Daoy (cell line): ENCODE results near the gene TRIM63. TPM values are rescaled to one million over a fixed set of nuclear protein-coding genes. Genes with fewer than 3 reads are reported as not detected.
"Not testable (repeated sequence)": the region's sequence is repeated elsewhere in the genome, so short reads cannot be mapped to it uniquely, and the experiment has no call there.

Experiments used
- DNase-seq: peaks from one replicate; pipeline ENCODE4 v3.0.0-alpha.2; 2015; ENCODE audit warnings: low read depth
- total RNA-seq: library from RNA; depleted of rRNA; stranded (reverse); fragments of >200 nt; shearing (Covaris generic); gene quantifications from 2 replicates; pipeline ENCODE4 v1.2.3, GENCODE V29; 2014; rRNA removed

The TRIM63 gene
- not detected in 2 replicates for total RNA-seq

DNA sequence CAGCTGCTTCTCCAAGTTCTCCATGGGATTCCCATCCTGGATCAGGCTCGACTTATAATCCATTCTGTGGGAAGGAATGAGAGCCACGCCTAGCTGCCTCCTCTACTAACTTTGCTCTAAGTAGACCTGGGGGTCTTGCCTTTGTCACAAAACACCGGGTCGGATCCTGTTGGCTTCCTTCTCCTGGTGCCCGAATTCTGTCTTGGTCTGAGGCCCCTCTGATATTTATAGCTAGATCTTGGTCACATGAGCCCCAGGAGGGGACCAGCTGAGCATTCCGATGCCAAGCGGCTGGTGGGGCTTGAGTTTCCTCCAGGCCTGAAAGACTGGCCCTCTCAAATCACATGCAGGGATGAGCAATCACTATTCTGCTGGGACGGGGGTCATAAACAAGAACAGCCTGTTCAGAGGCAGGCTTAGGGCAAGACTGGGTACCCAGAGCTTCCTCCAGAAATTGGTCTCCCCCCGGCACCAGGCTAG is at the start of gene TRIM63:
Gene TRIM63 (minus strand): TSS at position 199 of the 480 bp plus-strand sequence. CDS start 136 bp downstream, at position 63.
- DNase-seq: no peak

DNA sequence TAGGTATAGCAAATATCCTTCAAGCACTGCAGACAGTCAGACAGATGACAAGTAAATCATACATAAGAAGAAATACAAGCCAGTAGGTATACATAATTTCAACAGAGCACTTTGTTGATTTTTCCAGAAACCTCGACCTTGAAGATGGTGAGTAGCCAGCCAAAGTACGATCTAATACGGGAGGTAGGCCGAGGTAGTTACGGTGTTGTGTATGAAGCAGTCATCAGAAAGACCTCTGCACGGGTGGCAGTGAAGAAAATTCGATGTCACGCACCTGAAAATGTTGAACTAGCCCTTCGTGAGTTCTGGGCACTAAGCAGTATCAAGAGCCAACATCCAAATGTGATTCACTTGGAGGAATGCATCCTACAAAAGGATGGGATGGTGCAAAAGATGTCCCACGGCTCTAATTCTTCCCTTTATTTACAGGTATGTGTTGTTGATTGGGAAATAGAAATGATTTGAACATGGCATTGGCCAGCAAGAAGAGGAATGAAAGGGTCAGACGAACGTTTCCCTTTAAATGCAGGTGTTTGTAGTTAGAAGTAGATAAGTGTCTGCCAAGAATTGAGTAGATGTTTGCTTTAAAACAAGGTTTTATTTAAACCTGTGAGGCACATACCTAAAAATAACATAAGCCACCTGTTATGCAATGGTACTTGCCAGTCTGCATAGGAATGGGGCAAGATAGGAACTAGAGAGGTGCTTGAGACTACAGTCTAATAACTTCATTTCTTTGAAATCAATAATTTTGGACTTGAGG is 46.9 kb upstream of the TRIM63 start:
- no peak for DNase-seq

DNA sequence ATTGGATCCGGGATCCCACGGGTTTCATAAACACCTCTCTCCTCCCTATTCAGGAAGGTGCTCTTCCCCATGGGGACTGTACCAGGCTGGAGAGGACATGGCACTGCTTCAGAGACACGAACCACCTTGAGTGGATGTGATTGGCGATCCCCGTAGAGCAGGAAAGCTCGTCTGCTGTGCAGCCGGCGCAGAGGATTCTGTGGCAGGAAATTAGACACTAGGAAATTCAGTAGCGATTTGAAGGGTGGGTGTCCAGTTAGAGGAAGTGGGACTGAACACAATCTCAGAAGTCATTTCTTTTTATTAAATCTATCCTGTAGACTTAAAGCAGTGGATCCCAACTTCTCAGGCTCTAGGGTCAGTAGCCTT is 45.0 kb upstream of the TRIM63 start:
- no peak for DNase-seq

DNA sequence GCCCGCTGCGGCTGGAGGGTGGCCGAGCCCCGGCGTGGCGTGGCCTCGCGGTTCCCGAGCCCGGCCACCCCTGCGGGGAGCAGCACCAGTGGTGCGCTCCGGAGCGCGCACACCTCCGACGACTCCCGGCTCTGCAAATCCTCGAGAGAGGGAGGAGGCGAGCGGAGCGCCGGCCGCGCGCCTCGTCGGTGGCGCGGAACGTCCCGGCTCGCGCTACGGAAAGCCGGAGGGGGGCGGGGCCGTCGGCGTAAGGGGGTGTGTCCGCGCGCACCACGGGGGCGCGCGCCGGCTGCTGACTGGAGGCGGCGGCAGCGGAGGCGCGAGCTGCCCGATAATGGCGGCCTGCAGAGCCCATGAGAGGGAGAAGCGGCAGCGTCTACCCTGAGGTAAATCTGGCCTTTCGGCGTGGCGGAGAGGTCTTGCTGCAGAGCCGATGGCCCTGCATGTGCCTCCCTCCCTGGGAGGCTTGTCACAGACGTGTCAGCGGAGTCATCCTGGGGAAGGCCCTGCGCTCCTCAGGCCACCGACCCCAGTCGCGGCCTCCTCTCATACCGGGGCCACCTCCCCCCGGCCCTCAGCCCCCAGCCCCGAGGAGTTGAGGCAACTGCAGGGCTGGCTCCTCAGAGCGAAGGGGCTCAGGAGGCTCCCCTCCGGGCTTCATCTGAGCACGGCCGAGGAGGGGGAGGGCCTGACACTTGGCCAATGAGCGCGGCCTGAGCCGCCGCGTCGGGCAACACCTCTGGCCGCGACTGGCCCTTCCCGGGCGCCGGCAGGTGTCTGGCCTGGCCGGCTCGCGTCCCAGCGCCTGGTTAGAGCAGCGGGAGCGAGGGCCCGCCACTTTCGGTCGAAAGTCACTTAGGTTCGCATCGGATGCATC is 44.3 kb upstream of the TRIM63 start, which contains the start of gene PDIK1L:
Gene PDIK1L (plus strand): TSS at position 295 of the 877 bp plus-strand sequence. CDS start 2,485 bp downstream, outside the sequence.
- peak; percentile 97 for DNase-seq

DNA sequence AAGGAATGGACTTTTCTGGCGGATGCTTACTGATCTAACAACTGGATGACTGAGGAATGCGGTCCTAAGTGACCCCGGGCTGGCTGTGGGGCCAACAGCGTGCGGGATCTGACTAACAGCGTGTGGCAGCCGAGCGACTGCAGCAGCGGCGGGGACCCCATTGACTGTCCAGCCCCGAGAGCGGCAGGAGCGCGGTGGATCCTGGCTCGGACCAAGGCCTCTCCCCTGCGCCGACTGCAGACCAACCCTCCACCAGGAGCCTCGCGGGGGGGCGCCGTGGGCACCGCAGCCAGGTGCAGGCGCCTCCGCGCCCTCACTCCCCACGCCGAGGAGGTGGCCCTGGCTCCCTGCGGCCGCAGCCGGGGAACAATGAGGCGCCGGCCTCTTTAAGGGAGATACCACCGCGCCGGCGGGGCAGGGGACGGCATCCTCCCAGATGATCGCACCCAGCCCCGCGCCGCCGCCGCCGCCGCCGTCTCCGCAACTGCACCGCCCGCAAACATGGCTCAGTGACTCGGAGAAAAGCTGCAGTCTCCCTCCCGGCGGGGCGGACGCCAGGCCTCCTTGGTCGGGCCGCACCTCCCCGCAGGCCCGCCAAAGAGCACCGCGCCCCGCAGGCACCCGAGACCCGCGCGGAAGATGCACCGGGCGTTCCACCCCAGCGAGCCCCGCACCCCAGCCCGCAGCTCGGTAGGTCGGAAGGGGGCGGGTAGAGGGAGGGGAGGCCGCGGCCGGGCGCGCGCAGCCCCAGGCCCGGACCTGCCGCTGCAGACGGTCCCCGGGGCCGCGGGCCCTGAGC is 43.5 kb upstream of the TRIM63 start:
- DNase-seq: peak; percentile 79

DNA sequence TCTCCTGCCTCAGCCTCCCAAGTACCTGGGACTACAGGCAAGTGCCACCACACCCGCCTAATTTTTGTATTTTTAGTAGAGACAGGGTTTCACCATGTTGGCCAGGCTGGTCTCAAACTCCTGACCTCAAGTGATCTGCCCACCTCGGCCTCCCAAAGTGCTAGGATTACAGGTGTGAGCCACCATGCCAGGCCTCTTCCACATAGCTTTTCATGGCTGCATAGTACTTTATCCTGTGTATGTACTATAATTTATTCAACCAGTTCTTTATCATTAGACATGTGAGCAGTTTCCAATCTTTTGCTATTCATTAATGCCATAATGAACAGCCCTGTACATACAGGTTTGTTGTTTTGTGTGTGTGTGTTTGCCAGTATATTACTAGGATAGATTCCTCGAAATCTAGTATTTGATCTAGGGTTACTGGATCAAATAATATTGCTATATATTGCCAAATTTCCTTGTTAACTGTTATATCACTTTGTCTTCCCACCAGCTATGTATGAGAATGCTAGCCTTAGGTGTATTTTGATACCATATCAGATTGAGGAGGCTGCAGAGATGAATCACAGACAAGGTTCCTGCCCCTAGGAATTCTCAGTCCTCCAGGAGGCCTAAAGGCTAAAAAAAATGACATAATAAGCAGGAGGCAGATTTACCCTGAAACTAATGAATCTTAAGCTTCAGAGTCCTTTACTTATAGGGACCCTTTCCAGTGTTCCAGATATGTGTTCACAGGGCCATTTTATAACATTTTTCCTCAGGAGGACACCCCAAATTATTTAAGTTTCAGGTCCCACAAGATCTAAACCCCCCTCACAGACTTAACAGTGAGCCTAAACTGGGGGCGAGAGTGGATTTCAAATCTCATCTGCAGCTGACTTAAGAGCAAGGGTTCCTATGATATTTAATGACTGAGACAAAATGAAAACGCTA is 42.1 kb upstream of the TRIM63 start:
- no peak for DNase-seq

DNA sequence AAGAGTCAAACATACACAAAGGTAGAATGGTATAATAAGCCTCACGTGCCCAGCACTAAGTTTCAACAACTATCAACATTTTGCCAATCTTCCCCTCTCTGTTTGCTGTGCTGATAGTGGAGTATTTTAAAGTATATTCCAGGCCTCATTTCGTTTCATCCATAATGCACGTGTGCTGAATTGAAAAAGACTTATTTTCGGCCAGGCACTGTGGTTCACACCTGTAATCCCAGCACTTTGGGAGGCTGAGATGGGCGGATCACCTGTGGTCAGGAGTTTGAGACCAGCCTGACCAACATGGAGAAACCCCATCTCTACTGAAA is 37.8 kb upstream of the TRIM63 start:
- DNase-seq: not testable (repeated sequence)

DNA sequence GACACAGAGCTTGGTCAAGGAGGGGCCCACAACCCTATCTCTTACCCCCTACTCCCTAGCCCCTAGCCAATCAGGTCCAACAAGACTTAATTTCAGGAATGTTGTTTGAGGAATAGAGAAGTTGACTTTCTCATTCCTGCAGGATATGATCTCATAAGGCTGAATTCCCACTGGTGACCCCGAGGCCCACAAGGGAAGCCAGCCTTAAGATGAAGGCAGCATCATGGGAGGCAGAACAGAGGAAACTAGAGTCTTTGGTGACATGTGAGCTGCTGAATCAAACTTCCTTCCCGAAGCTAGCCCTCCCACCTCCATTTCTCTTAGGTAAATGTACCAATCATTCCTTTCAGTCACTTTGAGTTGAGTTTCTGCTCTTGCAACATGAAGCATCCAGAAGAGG is 35.1 kb upstream of the TRIM63 start:
- DNase-seq: no peak

DNA sequence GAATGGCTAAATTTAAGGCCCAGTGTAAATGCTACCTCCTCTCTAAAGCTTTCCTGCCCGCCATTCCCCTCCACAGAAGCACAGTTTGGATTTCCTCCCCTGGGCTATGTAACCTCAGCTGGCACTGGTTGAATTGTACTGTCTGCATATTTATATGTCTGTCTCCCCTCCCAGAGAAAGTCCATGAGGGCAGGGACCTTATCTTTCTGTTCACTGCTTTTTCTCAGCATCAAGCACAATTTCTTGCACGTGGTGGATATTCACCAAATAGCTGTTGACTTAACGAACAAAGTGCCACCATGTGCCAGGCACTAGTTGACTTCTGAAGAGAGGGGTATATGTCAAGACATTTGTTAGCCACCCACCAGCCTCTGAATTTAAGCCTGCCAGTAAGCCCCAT is 34.7 kb upstream of the TRIM63 start:
- DNase-seq: no peak

DNA sequence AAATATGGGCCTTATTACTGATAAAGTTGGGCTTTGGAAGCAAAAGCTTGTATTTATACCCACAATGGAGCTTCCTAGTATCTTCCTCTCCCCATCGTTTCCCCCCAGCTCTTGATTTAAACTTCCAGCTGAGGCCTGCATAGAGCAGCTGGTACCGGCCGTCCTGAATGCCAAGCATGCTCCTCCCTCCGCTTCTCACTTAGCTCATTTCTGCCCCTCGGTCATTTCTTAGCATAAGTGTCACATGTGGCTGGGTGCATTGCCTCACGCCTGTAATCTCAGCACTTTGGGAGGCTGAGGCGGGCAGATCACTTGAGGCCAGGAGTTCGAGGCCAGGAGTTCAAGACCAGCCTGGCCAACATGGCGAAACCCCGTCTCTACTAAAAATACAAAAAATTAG is 32.8 kb upstream of the TRIM63 start:
- not testable (repeated sequence) for DNase-seq

DNA sequence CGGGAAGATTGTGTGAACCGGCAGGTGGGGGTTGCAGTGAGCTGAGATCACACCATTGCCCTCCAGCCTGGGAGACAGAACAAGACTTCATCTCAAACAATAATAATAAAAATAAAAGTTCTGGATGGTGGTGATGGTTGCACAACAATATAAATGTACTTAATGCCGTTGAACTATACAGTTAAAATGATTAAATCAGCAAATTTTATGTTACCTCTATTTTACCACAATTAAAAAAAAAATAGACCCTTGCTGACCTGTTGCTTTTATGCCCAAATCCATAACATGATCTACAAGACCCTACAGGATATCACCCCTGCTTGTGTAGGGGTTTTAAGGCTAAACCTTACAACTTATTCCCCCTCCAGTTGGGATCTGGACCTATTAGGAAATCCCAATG is 32.4 kb upstream of the TRIM63 start:
- DNase-seq: no peak

DNA sequence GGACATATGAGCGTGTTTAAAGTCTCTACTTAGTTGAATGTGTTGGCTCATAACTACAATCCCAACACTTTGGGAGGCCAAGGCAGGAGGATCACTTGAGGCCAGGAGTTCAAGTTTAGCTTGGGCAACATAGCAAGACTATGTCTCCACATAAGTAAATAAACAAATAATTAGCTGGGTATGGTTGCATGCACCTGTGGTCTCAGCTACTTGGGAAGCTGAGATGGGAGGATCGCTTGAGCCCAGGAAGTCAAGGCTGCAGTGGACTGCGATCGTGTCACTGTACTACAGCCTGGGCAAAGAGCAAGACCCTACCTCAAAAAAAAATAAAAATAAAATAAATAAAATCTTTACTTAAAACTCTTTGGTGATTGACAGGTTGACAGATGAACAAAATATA is 31.2 kb upstream of the TRIM63 start:
- DNase-seq: no peak

DNA sequence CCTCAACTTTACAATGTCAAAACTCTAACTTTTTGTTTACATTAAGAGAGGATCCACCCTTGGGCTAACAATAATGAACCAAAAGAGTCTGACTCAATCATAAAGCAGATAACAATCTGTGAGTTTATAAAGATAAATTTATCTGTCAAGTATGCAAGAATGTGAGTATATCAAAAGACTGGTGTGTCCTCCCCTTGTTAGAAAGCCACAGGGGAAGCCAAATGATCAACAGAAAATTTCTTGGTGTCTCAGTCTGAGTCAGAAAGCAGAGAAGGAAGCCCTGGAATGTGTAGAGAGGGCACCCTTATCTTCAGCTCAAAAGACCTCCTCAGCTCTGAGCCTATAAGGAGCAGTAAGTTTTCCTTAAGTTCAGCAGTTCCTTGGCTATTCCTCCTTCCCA is 30.3 kb upstream of the TRIM63 start:
- DNase-seq: peak; percentile 73

DNA sequence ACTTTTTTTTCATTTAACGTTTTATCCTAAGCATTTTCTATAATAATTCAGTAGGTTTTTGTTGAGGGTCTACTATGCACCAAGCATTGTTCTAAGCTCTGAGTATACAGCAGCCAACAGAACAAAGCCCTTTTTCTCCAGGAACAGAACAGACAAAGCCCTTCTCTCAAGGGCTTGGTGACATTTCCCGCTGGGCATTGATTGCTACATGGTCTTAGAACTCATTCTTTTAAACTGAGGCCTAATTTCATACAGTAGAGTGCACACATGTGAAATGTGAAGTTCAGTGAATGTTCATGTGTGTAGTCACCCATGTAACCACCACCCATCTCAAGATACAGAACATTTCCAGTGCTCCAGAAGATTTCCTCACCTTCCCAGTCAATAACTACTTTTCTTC is 29.0 kb upstream of the TRIM63 start:
- DNase-seq: no peak

DNA sequence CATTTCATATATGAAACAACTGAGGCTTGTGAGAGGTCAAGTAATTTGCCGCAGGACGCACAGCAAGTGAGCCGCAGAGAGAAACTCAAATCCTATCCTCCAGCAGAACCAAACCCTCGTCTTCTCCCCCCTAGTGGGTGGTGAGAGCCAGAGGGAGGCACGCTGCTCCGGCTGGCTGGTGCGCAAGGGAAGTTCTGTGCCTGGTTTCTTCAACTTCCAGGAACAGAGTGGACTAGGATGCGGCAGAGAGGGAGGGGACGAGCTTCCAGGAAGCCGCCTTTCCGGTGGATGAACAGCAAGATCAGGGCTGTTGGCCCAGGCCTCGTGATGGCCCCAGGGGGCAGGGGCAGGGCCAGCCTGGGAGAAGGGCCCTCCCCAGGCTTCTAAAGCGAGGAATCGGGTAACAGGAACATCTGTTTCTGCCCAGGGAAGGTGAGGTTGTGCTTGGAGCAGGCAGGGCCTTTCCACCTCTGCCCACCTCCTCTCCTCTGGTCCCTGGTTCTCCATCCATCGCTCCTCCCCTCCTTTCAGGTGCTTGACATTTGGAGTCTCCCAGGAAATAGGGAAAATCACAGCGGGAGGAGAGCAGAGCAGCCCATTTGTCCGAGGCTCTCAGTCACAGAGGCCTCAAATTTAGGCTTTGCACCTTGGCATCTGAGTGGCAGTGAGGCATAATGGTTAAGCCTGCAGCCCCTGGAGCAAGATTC is 27.4 kb upstream of the TRIM63 start:
- DNase-seq: peak; percentile 63

DNA sequence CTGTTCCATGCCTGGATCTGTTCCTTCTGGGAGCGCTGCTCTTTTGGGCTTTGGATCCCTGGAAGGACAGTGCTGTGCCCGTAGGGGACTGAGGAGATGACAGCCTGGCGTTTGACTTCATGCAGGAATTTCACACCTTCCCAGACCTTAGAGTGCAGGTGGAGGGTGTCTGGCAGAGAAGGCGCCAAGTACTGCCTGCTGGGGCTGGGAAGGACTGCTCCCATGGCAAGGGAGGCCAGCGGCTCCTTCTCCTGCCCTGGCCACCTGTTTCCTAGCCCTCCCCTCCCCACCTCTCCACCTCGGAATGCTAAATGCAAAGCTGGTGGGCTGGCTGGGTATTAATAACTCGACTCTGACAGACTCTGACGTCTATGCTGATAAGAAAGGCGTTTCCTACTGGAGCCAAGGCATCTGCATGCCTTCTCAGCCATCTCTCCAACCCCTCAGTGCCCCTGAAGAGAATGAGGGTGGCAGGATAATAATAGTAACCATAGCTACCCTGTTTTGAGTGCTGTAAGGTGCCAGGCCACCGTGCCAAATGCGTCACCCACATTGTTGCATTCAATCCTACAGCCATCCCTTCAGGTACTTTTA is 26.7 kb upstream of the TRIM63 start:
- no peak for DNase-seq

DNA sequence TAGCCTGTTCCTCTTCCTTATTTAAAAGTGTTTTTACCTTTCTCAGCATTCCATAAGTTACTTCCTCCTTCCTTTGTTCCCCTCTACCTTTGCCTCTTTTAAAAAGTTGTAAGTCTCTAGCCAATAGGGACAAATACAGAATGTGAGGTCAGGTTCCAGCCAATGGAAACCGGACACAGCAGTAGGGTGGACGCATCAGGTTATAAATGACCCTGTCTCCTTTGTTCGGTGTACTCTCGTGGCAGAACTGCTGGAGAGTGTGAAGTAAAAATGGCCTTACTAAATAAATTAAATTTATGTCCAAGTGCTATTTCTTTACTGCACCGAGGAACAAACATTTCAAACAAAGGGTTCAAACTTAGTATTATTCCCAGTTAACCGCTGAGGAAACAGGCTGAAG is 26.1 kb upstream of the TRIM63 start:
- DNase-seq: not testable (repeated sequence)

DNA sequence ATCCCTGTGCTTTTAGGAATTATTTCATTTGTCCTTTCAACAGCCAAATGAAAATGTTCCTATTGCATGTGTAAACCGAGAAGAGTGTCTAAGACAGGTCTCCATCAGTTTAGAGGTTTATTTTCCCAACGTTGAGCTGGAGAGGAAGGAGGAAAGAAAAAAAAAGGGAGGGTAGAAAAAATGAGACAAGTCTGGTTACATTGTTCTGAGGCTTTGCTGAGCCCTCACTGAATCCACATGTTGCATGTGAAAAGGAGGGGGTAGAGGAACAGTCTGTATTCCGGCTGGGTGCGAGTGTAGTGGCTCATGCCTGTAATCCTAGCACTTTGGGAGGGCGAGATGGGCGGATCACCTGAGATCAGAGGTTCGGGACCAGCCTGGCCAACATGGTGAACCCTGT is 25.0 kb upstream of the TRIM63 start:
- no peak for DNase-seq

DNA sequence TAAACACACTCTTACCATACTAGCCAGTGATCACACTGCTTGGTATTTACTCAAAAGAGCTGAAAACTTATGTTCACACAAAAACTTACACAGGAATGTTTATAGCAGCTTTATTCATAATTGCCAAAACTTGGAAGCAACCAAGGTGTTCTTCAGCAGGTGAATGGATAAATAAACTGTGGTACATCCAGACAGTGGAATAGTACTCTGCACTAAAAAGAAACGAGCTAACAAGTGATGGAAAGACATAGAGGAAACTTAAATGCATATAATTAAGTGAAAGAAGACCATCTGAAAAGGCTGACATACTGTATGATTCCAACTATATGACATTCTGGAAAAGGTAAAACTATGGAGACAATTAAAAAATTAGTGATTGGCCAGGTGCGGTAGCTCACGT is 23.5 kb upstream of the TRIM63 start:
- DNase-seq: no peak

DNA sequence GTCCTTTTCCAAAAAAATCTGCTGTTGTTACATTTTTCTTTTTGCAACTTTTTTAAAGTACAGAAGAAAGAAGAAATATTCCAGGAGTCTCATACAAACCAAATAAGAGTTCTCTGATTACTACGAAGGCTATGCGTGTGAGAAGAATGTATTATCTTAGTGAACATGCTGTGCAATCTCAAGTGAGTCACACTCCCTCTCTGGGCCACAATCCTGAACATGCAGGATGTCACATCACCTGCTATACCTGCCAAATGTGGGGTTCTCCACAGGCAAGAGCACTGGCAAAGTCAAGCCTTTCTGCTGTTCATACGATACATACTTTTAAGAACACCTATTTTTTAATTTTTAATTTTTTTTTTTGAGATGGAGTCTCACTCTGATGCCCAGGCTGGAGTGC is 21.7 kb upstream of the TRIM63 start:
- DNase-seq: no peak
